ENCODE data around the gene PODNL1. TPM values are rescaled to one million over a fixed set of nuclear protein-coding genes. Genes with fewer than 3 reads are reported as not detected.

Gene PODNL1
- total RNA-seq, 6 donors from 2014 or later, result 1.5 to 4.3 (median 2.5) TPM

DNA sequence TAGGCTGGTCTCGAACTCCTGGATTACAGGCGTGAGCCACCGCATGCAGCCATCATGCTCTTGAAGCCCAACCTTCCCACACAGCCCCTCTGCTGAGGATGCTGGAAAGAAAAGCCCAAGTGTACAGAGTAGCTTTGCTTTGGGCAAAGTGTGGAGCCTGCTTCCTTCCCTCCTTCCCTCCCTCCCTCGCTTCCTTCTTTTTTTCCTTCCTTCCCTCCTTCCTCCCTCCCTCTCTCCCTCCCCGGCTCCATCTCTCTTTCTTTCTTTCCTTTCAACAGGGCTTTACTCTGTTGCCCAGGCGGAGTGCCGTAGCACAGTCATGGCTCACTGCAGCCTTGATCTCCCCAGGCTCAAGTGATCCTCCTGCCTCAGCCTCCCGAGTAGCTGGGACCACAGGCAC lies 29.5 kb downstream of the PODNL1 start:
- DNase-seq, result no peak
- no peak overlapping the region for H3K4me3 ChIP-seq
- H3K36me3 ChIP-seq, result peaks cover 4 to 34% (median 30%) of the 10 kb centered on the region in 4 donors
- no peaks in the 10 kb centered on the region for H3K27me3 ChIP-seq
- ATAC-seq (ENCODE audit: low FRiP score in 2 of 2), result no peak
- H3K27ac ChIP-seq, result no peak overlapping the region
- no peak for TF ChIP-seq EP300 (IDR thresholded peaks at IDR 0.05)
- no peak for TF ChIP-seq POLR2AphosphoS5 (IDR thresholded peaks at IDR 0.05)
- no peak for TF ChIP-seq POLR2A (IDR thresholded peaks at IDR 0.05)
- TF ChIP-seq, protein P1, sequence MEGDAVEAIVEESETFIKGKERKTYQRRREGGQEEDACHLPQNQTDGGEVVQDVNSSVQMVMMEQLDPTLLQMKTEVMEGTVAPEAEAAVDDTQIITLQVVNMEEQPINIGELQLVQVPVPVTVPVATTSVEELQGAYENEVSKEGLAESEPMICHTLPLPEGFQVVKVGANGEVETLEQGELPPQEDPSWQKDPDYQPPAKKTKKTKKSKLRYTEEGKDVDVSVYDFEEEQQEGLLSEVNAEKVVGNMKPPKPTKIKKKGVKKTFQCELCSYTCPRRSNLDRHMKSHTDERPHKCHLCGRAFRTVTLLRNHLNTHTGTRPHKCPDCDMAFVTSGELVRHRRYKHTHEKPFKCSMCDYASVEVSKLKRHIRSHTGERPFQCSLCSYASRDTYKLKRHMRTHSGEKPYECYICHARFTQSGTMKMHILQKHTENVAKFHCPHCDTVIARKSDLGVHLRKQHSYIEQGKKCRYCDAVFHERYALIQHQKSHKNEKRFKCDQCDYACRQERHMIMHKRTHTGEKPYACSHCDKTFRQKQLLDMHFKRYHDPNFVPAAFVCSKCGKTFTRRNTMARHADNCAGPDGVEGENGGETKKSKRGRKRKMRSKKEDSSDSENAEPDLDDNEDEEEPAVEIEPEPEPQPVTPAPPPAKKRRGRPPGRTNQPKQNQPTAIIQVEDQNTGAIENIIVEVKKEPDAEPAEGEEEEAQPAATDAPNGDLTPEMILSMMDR (IDR thresholded peaks at IDR 0.05), result no peak
- H3K4me1 ChIP-seq, result peaks cover 9 to 19% (median 13%) of the 10 kb centered on the region in 4 donors
- WGBS, 2 donors, result 92 to 93% methylated on average over 8 of the region's 8 CpGs
- H3K9me3 ChIP-seq, result no peaks in the 10 kb centered on the region

DNA sequence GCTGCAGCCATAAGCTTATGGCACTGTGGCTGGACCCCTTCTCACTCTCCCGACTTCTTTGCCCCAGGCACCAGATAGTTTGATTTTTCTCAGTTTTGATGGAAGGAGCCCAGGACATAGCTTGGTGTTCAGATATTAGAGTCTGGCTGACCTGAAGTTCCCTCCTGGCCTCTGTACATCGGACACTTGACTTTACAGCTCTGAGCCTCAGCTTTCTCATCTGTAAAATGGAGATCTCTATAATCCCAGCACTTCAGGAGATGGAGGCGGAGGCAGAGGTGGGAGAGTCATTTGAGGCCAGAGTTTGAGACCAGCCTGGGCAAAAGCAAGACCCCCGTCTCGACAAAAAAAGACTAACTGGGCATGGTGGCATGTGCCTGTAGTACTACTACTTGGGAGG lies 31.3 kb downstream of the PODNL1 start:
- Histone ChIP-seq H3K36me3 (peaks cover 0 to 16% (median 12%) of the 10 kb centered on the region in 4 donors), H3K27me3 (no peaks in the 10 kb centered on the region), H3K27ac (peak overlapping the region in 2 of 4 donors; percentile 73 to 91), H3K4me1 (peaks cover 9 to 19% (median 13%) of the 10 kb centered on the region in 4 donors), H3K9me3 (no peaks in the 10 kb centered on the region), H3K4me3 (peak overlapping the region in 3 of 4 donors; percentile 61 to 81 (median 78))
- no peak for DNase-seq
- WGBS, 2 donors, result 92 to 95% methylated on average over 5 of the region's 5 CpGs
- no peak for TF ChIP-seq POLR2A (IDR thresholded peaks at IDR 0.05)
- TF ChIP-seq EP300 (IDR thresholded peaks at IDR 0.05), result no peak
- TF ChIP-seq, protein P1 (IDR thresholded peaks at IDR 0.05), result no peak
- TF ChIP-seq POLR2AphosphoS5 (IDR thresholded peaks at IDR 0.05), result no peak
- ATAC-seq (ENCODE audit: low FRiP score in 2 of 2), result no peak

DNA sequence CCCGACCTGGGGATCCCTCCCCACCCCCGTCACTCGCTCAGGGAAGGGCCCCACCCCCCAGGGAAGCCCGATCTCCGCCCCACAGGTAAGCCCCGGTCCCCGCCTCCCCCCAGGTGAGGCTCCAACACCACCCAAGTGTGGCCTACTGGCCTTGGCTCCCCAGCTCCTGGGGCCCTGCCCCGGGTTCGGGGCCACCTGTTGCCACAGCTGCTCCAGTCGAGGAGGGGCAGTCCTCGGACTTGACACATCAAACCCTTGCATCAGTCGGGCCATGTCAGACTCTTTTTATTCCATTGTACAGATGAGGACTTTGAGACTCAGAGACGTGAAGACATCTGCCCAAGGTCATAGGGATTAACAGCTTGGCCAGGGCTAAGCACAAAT lies 31.7 kb downstream of the PODNL1 start:
- ATAC-seq (ENCODE audit: low FRiP score in 2 of 2), result peak; percentile 42 to 57
- WGBS, 2 donors, result 0 to 4% methylated on average over 3 to 4 of the region's 13 CpGs

DNA sequence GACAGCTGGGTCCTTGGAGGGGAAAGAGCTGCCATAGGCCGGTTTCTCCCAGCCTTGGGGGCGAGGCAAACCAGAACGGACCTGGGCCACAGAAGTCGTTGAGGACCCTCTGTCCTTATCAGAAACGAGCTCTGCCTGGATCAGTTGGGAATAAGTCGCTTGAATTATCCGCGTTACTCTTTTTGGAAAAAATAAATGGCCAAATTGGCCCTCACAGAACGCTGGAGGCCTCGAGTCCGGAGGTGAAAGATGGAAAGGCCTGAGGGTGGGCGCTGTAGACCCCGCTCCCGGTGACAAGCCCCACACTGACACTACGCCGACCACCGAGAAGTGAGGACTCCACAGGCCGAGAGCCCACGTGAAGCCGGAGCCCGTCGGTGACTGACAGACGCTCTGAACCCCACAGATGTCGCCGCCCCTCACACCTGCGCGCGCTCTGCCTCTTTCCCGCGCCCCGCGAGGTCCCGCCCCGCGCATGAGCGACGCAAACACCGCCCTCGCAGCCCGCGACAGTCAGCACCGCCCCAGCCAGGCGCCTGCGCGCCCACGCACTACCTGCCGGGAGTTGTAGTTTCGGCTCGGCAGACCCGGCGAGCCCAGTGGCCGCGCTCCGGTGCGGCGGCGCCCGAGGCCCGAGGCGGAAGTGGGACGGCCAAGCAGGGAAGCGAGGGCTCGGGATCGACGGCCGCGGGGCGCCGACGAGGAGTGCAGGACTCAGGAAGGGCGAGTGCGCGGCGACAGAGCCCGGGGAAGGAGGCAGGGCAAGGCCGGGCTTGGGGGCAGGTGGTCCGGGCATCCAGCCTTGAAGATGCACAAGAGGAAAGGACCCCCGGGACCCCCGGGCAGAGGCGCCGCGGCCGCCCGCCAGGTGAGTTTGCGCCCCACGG lies 32.3 kb downstream of the PODNL1 start, which contains the start of the genes BRME1 and CC2D1A:
Gene BRME1, minus strand, starts transcription at position 484 of the 887 bp plus-strand sequence. CDS start 1,225 bp downstream, outside the sequence.
Gene CC2D1A, plus strand, starts transcription at position 568 of the 887 bp plus-strand sequence. Its CDS starts 241 bp downstream, at position 809.
- Histone ChIP-seq H3K36me3 (peaks cover 0 to 15% (median 10%) of the 10 kb centered on the region in 4 donors), H3K27me3 (no peaks in the 10 kb centered on the region), H3K27ac (peak within 1 kb of the TSS; percentile 54 to 91 (median 74)), H3K9me3 (no peaks in the 10 kb centered on the region), H3K4me3 (peak within 1 kb of the TSS; percentile 61 to 81 (median 70)), H3K4me1 (peaks cover 9 to 19% (median 13%) of the 10 kb centered on the region in 4 donors)
- TF ChIP-seq, protein P1 (IDR thresholded peaks at IDR 0.05), result peak in 3 of 6 experiments; percentile 14 to 36 (median 30)
- TF ChIP-seq POLR2AphosphoS5 (IDR thresholded peaks at IDR 0.05) (peak; percentile 67 to 81), EP300 (IDR thresholded peaks at IDR 0.05) (no peak), POLR2A (IDR thresholded peaks at IDR 0.05) (peak in 2 of 4 donors; percentile 39 to 77)
- peak; percentile 95 to 100 for ATAC-seq (ENCODE audit: low FRiP score in 2 of 2)
- DNase-seq, result peak; percentile 96 to 99
- WGBS, 2 donors, result 28 to 36% methylated on average over 14 to 21 of the region's 86 CpGs

More for the DNA sequence above, 31.7 kb downstream of the PODNL1 start:
- H3K27me3 ChIP-seq, result no peaks in the 10 kb centered on the region
- DNase-seq, result peak in 1 of 2 donors; percentile 52
- no peaks in the 10 kb centered on the region for H3K9me3 ChIP-seq
- H3K36me3 ChIP-seq, result peaks cover 0 to 15% (median 11%) of the 10 kb centered on the region in 4 donors
- no peak for TF ChIP-seq POLR2AphosphoS5 (IDR thresholded peaks at IDR 0.05)
- no peak for TF ChIP-seq POLR2A (IDR thresholded peaks at IDR 0.05)
- TF ChIP-seq, protein P1 (IDR thresholded peaks at IDR 0.05), result no peak
- no peak for TF ChIP-seq EP300 (IDR thresholded peaks at IDR 0.05)
- H3K27ac ChIP-seq, result peak overlapping the region; percentile 54 to 91 (median 74)
- H3K4me1 ChIP-seq, result peaks cover 9 to 19% (median 13%) of the 10 kb centered on the region in 4 donors
- H3K4me3 ChIP-seq, result peak overlapping the region; percentile 61 to 81 (median 70)

All from upper lobe of left lung (tissue), 6 donors.